Osteoblast (primary cell): Measurements from ENCODE around the gene RESP18. TPM values are rescaled to one million over a fixed set of nuclear protein-coding genes. Genes with fewer than 3 reads are reported as not detected.

ENCODE experiments used
- DNase-seq: peaks from one replicate; pipeline ENCODE4 v3.0.0; 2011; ENCODE audit warnings: low spot score, mixed read lengths; ENCODE audit not compliant: insufficient read length; ENCODE audit errors: missing footprints
- H2AFZ ChIP-seq: 2 replicates; pipeline ENCODE4 v1.6.0; 2011; ENCODE audit warnings: mild to moderate bottlenecking, low read length
- H3K27ac ChIP-seq: 2 replicates; pipeline ENCODE4 v1.5.1; 2011; ENCODE audit warnings: mild to moderate bottlenecking, low read depth, low read length, moderate library complexity
- H3K27me3 ChIP-seq: 2 replicates; pipeline ENCODE4 v1.6.0; 2012; ENCODE audit warnings: mild to moderate bottlenecking, control low read depth, inconsistent platforms, low read length, moderate library complexity; ENCODE audit not compliant: insufficient read depth
- H3K36me3 ChIP-seq: 2 replicates; pipeline ENCODE4 v1.5.1; 2011; ENCODE audit warnings: mild to moderate bottlenecking, low read length, control low read depth, moderate library complexity; ENCODE audit not compliant: insufficient read depth
- H3K4me1 ChIP-seq: 2 replicates; pipeline ENCODE4 v1.5.1; 2011; ENCODE audit warnings: mild to moderate bottlenecking, low read length, control low read depth, moderate library complexity; ENCODE audit not compliant: insufficient read depth
- H3K4me2 ChIP-seq: 2 replicates; pipeline ENCODE4 v1.6.0; 2011; ENCODE audit warnings: mild to moderate bottlenecking, low read length; ENCODE audit not compliant: insufficient read depth
- H3K4me3 ChIP-seq: fragments of 200-600 bp; sonication (generic); 3 replicates; pipeline ENCODE4 v1.5.1; 2012; ENCODE audit warnings: mild to moderate bottlenecking, low read length, inconsistent platforms; ENCODE audit not compliant: insufficient read depth
- H3K79me2 ChIP-seq: 2 replicates; pipeline ENCODE4 v1.6.0; 2012; ENCODE audit warnings: mild to moderate bottlenecking, low read length, control low read depth, inconsistent platforms; ENCODE audit not compliant: insufficient read depth
- H3K9me3 ChIP-seq: 2 replicates; pipeline ENCODE4 v1.5.1; 2011; ENCODE audit warnings: low read depth, low read length, control low read depth
- H4K20me1 ChIP-seq: 2 replicates; pipeline ENCODE4 v1.6.0; 2012; ENCODE audit warnings: mild to moderate bottlenecking, low read length, control low read depth; ENCODE audit not compliant: insufficient read depth
- total RNA-seq: library from RNA; depleted of rRNA; stranded (reverse); fragments of >200 nt; gene quantifications from 2 replicates; pipeline ENCODE4 v1.2.3, GENCODE V29; 2012
- TF ChIP-seq, protein P1 (sequence below): IDR thresholded peaks from 2 replicates; pipeline ENCODE4 v1.5.1; 2011; ENCODE audit warnings: mild to moderate bottlenecking, low read depth, low read length, moderate library complexity; ENCODE audit errors: extremely low read depth

RESP18 gene
- total RNA-seq, 1 donor, result not detected

DNA sequence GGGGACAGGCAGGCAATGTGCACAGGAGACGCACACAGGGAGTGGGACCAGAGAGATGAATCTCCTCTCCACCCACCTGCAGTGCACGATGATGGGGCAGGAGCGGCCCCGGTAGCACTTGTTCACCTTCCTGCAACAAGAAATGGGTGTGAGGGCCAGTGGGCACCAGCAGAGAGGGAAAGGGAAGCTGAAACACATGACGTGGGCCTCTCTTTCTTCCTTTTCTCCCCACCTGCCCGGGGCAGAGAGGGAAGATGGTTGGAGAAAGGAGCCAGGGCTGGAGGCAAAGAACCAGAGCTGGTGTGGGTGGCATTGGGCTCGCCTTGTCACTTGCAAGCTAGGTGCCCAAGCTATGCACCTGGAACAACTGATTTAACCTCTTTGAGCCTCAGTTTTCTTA lies 41.1 kb downstream of the RESP18 start:
- Histone ChIP-seq H3K9me3 (no peaks in the 10 kb centered on the region), H3K4me1 (peaks cover 23% of the 10 kb centered on the region), H2AFZ (no peak overlapping the region), H4K20me1 (no peaks in the 10 kb centered on the region), H3K27me3 (no peaks in the 10 kb centered on the region), H3K36me3 (no peaks in the 10 kb centered on the region), H3K27ac (no peak overlapping the region), H3K4me2 (no peak overlapping the region), H3K79me2 (no peaks in the 10 kb centered on the region), H3K4me3 (no peak overlapping the region)
- TF ChIP-seq, protein P1, sequence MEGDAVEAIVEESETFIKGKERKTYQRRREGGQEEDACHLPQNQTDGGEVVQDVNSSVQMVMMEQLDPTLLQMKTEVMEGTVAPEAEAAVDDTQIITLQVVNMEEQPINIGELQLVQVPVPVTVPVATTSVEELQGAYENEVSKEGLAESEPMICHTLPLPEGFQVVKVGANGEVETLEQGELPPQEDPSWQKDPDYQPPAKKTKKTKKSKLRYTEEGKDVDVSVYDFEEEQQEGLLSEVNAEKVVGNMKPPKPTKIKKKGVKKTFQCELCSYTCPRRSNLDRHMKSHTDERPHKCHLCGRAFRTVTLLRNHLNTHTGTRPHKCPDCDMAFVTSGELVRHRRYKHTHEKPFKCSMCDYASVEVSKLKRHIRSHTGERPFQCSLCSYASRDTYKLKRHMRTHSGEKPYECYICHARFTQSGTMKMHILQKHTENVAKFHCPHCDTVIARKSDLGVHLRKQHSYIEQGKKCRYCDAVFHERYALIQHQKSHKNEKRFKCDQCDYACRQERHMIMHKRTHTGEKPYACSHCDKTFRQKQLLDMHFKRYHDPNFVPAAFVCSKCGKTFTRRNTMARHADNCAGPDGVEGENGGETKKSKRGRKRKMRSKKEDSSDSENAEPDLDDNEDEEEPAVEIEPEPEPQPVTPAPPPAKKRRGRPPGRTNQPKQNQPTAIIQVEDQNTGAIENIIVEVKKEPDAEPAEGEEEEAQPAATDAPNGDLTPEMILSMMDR, result no peak
- no peak for DNase-seq

DNA sequence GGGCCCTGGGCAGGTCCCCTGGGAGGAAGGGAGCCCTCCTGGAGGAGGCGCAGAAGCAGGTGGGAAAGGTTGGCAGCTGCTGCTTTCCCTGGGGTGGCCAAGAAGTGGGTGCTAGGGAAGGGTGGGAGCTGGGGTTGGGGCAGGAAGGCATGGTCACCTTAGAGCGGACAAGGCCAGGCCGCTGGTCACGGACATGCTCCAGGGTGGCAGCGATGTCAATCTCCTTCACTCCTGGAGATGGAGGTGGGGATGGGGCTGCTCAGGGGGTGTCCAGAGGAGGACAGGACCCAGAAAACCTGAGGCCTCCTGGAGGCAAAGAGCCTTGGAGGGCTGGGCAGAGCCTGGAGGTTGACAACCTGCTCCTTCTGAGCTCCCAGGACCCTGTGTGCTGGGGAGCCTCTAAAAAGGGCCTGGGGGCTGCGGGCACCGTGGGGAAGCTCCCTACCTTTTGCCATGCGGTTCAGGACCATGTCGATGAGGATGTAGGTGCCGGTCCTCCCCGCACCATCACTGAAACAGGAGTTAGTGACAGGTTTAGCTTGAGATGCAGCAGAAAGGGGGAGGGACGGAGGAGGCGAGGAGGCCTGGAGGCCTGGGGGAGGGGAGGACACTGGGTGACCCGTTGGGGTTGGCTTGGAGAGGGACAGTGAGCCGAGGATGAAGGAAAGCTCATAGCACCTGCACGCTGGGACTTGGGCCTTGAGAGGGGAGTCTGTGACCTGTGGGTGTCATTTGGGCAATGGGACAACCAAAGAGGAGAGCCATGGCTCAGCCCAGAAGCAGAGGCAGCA lies 42.0 kb downstream of the RESP18 start:
- no peaks in the 10 kb centered on the region for H3K36me3 ChIP-seq
- peak overlapping the region; percentile 20 for H3K4me2 ChIP-seq
- H3K79me2 ChIP-seq, result no peaks in the 10 kb centered on the region
- no peaks in the 10 kb centered on the region for H4K20me1 ChIP-seq
- no peaks in the 10 kb centered on the region for H3K27me3 ChIP-seq
- peaks cover 26% of the 10 kb centered on the region for H3K4me1 ChIP-seq
- H2AFZ ChIP-seq, result no peak overlapping the region
- H3K27ac ChIP-seq, result no peak overlapping the region
- no peaks in the 10 kb centered on the region for H3K9me3 ChIP-seq
- TF ChIP-seq, protein P1, result no peak
- no peak for DNase-seq
- no peak overlapping the region for H3K4me3 ChIP-seq

DNA sequence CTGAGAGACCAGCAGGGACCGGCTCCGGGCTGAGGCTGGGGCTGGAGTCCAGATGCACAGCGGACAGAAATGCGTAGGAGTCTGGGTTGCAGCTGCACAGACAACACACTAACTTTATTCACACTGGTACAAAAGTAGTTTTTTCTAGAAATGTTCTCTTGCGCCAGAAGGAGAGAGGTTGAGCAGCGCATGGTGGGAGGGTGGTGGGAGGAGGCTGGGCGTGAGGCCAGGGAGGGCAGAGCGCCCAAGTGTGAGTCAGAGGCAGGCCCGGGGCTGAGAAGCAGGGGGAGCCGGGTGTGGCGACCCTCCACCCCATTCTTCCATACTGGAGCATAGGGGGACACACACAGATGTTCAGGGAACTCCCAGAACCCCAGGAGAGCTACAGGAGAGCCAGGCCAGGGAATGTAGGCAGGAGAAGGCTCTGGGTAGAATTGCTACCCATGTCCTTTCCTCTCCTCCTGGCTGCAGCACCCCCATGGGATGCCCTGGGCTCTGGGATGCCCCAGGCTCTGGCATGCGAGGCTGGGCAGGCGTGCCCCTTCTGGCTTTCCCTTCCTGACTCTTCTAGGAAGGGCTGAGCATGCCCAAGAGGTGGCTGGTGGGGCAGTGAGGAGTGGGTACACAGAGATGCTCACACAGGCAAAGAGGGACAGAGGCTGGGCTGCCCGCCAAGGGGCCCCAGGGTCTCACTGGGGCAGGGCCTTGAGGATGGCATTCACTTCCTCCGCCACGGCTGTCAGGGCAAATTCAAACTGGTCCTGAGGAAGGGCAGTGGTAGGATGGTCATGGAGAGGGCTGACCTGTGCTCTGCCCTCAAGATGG lies 42.8 kb downstream of the RESP18 start:
- Histone ChIP-seq H3K9me3 (no peaks in the 10 kb centered on the region), H2AFZ (peak overlapping the region; percentile 44), H3K27me3 (no peaks in the 10 kb centered on the region), H3K36me3 (peaks cover 7% of the 10 kb centered on the region), H4K20me1 (peaks cover 1% of the 10 kb centered on the region), H3K4me1 (peaks cover 26% of the 10 kb centered on the region), H3K4me2 (peak overlapping the region; percentile 20), H3K4me3 (peak overlapping the region; percentile 12), H3K27ac (peak overlapping the region; percentile 50), H3K79me2 (no peaks in the 10 kb centered on the region)
- TF ChIP-seq, protein P1, result no peak
- DNase-seq, result peak; percentile 98

DNA sequence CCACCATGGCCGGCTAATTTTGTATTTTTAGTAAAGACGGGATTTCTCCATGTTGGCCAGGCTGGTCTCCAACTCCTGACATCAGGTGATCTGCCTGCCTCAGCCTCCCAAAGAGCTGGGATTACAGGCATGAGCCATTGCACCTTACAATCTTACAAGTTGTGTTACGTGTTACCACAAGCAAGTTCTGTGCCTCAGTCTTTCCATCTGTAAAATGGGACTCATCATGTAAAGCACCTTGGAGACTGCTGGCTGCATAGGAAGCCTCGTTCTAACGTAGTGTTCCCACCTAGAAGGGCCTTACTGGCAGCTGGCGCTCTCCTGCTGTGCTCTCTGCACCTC lies 43.4 kb downstream of the RESP18 start:
- Histone ChIP-seq H3K4me3 (no peak overlapping the region), H3K4me1 (peaks cover 21% of the 10 kb centered on the region), H3K27ac (peak overlapping the region; percentile 50), H3K79me2 (no peaks in the 10 kb centered on the region), H4K20me1 (peaks cover 5% of the 10 kb centered on the region), H3K36me3 (peaks cover 10% of the 10 kb centered on the region), H2AFZ (no peak overlapping the region), H3K9me3 (no peaks in the 10 kb centered on the region), H3K4me2 (peak overlapping the region; percentile 20), H3K27me3 (no peaks in the 10 kb centered on the region)
- no peak for DNase-seq
- TF ChIP-seq, protein P1, result no peak
